Nucleus accumbens (tissue), 56 donors: ENCODE measurements around the gene COLEC12.

Experiments
- DNase-seq, 56 donors: peaks; one replicate each; lab custom pipeline; 2025; lab: John Stamatoyannopoulos, UW

Gene COLEC12

GRCh38 chr18:500632-501405 is at the start of gene COLEC12:
Gene COLEC12, minus strand, starts transcription at chr18:500701. Its CDS starts 187 bp downstream, at chr18:500514.
- DNase-seq = peak in 12 of 56 donors; percentile 6 to 51 (median 12)

- DNase-seq = no peak
Measured at GRCh38 chr18:549967-550366, 49.5 kb upstream of the COLEC12 start.

GRCh38 chr18:543447-544078 is 43.1 kb upstream of the COLEC12 start:
- DNase-seq = no peak

GRCh38 chr18:533995-534601 is 33.6 kb upstream of the COLEC12 start:
- no peak for DNase-seq

DNA sequence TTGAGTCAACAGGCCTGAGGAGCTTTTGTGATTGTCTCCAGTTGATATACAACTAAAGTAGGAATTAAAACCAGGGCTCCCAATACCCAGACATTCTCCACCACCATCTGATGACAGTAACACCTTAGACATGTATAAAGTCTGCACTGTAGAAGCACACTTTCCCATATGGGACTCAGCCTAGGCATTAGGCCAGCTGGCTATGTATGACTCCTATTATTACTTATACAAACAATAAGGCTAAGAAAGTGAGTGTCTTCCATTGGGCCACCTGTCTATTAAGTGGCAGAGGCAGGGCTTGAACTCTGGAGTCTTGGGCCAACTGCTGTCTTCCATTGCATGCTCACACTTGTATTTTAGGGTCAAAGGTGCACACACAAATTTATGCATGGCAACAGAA is 32.1 kb upstream of the COLEC12 start:
- DNase-seq = no peak

DNA sequence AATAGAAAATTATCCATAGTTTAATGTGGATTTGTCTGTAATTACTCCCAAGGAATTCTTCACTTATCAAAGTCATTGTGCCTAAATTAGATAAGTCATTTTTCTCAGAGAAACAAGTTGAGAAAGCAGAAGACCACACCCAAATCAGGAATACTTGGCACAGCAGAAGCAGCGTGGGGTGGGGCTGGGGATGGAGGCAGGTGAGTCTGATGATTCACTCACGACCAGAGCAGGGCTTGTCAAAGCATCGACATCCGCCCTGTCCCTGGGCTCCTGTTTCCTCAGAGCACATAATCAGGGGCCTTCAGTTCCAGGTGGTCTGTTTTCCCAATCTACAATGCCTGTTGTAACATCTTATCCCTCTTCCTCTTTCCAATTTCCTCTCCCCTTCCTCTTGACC is 31.5 kb upstream of the COLEC12 start:
- DNase-seq = no peak

DNA sequence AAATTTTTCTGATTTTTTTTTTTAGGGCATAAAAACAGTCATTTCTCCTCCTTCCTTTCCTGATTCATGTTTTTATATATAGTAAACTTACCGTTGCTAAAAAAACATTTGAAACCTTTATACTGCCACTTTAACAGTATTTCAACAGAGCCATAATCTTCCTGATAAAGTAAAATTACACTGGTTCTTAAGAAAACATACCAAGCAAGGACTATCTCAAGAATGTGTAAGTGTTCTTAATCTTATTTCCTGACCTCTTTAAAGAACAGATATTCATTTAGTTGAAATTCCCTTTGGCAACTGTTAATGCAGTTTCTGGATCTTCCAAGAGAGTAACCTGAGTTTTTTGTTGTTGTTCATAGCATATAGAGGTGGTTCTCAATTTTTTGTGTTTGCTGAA is 26.6 kb upstream of the COLEC12 start:
- DNase-seq = no peak

DNA sequence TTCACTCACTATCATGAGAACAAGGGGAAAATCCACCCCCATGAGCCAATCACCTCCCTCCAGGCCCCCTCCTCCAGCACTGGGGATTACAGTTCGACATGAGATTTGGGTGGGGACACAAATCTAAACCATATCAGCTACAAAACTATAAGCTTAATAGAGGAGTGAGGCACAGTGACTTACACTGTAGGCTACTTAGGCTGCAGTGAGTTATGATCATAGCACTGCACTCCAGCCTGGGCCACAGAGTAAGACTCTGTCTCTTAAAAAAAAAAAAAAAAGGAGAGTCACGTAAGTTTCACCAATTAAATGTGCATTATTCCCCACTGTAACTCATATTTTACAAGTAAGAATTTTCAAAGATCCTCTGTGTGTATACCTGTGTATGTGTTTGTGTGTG is 26.2 kb upstream of the COLEC12 start:
- no peak for DNase-seq

DNA sequence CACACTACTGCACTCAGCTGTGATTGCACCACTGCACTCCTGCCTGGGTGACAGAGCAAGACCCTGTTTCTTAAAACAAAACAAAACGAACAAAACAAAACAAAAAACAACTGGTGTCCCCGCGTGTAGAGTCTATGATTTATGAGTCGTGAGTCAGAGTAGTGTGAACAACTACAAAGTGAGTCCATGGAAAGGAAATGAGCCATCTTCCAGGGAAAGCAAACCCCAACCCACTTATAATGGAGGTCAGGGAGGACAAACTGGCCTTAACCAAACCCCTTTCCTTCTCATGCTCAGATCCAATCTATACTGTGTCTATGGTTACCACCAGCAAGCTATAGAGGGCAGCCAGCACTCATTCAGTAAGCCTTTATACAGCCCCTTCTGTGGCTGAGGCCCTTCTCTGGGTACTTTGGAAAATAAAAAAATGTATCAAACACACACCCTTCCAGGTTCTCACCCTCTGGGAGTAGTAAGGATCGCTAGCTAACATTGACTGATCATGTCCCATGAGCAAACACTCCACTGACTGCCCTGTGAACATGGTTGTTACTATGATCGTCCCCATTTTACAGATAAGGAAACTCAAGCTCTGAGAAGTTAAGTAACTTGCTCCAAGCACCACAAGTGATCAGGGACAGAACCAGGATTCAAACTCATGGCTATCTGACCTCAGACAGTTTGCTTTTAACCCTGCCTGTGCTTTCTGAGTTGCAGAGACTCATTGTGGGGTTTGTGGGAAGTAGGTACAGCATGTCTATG is 24.7 kb upstream of the COLEC12 start:
- DNase-seq = no peak

- no peak for DNase-seq
Measured at GRCh38 chr18:524466-524865, 24.0 kb upstream of the COLEC12 start.

GRCh38 chr18:523561-523960 is 23.1 kb upstream of the COLEC12 start:
- no peak for DNase-seq

- peak in 19 of 56 donors; percentile 7 to 57 (median 24) for DNase-seq
Measured at GRCh38 chr18:519019-519879, 18.7 kb upstream of the COLEC12 start.

DNA sequence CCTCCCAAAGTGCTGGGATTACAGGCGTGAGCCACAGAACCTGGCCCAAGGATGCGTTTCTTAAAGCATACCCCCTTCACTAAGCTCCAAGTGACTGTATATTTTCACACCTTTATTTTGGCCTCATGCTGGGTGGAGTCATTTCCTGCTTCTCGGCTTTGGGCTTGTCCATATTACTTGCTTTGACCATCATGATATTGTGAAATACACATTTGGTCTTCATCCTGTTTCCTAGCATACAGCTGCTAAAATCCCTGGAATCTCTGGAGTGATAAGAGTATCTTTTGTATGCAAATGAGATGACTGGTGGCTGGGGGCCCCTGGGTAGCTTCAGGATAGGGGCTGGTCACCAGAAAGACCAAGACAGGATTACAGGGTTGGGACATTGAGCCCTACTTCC is 17.6 kb upstream of the COLEC12 start:
- no peak for DNase-seq

- no peak for DNase-seq
Measured at GRCh38 chr18:515838-516237, 15.3 kb upstream of the COLEC12 start.

- DNase-seq = no peak
Measured at GRCh38 chr18:515156-515815, 14.8 kb upstream of the COLEC12 start.

GRCh38 chr18:513826-514530 is 13.5 kb upstream of the COLEC12 start:
- DNase-seq = no peak

DNA sequence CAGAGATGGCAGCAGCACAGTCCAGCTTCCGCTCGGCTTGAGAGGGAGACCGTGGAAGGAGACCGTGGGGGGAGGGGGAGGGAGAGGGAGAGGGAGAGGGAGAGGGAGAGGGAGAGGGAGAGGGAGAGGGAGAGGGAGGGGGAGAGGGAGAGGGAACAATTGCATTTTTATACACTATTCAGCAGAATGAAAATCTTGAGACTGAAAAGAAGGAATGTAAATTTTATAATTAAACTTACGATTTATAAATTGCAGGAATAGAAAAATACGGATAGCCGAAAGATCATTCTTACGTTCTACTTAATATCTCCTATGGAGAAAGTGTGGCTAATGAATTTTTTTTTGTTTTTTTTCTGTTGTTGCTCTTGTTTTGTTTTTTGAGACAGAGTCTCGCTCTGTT is 12.5 kb upstream of the COLEC12 start:
- DNase-seq = no peak

- DNase-seq = no peak
Measured at GRCh38 chr18:508835-509234, 8.3 kb upstream of the COLEC12 start.

- no peak for DNase-seq
Measured at GRCh38 chr18:507636-508035, 7.1 kb upstream of the COLEC12 start.
